Endodermal cell (in vitro differentiated cells): Measurements from ENCODE around the gene PC. TPM values are rescaled to one million over a fixed set of nuclear protein-coding genes. Genes with fewer than 3 reads are reported as not detected.
A peak's percentile ranks its signal among the peaks of the same experiment; 100 is the strongest.

Source experiments
- DNase-seq: peaks from one replicate; pipeline ENCODE4 v3.0.0-alpha.2; 2017
- H3K27ac ChIP-seq: 2 replicates; pipeline ENCODE4 v1.5.1; 2013; ENCODE audit warnings: mild to moderate bottlenecking, low read depth, low read length, moderate library complexity
- H3K27me3 ChIP-seq: 2 replicates; pipeline ENCODE4 v1.6.1; 2013; ENCODE audit warnings: mild to moderate bottlenecking, low read length, moderate library complexity; ENCODE audit not compliant: insufficient read depth, control insufficient read depth, poor library complexity, severe bottlenecking
- H3K36me3 ChIP-seq: 2 replicates; pipeline ENCODE4 v1.7.0; 2013; ENCODE audit warnings: mild to moderate bottlenecking, low read length, moderate library complexity; ENCODE audit not compliant: control insufficient read depth, insufficient read depth
- H3K4me1 ChIP-seq: one replicate; pipeline ENCODE4 v1.7.0; 2013; ENCODE audit warnings: low read length; ENCODE audit not compliant: control insufficient read depth, insufficient read depth
- H3K4me3 ChIP-seq: 2 replicates; pipeline ENCODE4 v1.5.1; 2013; ENCODE audit warnings: mild to moderate bottlenecking, low read length, moderate library complexity
- H3K9ac ChIP-seq: 2 replicates; pipeline ENCODE4 v1.6.1; 2013; ENCODE audit warnings: mild to moderate bottlenecking, low read length, moderate library complexity; ENCODE audit not compliant: poor library complexity, severe bottlenecking; ENCODE audit errors: extremely low read depth
- H3K9me3 ChIP-seq: 2 replicates; pipeline ENCODE4 v1.6.1; 2013; ENCODE audit warnings: mild to moderate bottlenecking, low read length, moderate library complexity; ENCODE audit not compliant: control insufficient read depth
- H3K27ac Mint-ChIP-seq: 2 replicates; pipeline ENCODE4 v1.8.0; 2020; ENCODE audit warnings: mixed read lengths
- H3K27me3 Mint-ChIP-seq: 2 replicates; pipeline ENCODE4 v1.8.0; 2021; ENCODE audit warnings: mild to moderate bottlenecking, mixed read lengths; ENCODE audit not compliant: insufficient read depth
- H3K36me3 Mint-ChIP-seq: 2 replicates; pipeline ENCODE4 v1.8.0; 2020; ENCODE audit warnings: low read depth, mixed read lengths
- H3K4me1 Mint-ChIP-seq: 2 replicates; pipeline ENCODE4 v1.8.0; 2020; ENCODE audit warnings: mixed read lengths
- H3K4me3 Mint-ChIP-seq: 2 replicates; pipeline ENCODE4 v1.8.0; 2020; ENCODE audit warnings: mild to moderate bottlenecking, moderate library complexity, mixed read lengths
- H3K9me3 Mint-ChIP-seq: 2 replicates; pipeline ENCODE4 v1.8.0; 2020; ENCODE audit warnings: mild to moderate bottlenecking, mixed read lengths
- CTCF ChIP-seq: fragments of 200-600 bp; sonication (generic); conservative IDR thresholded peaks from 2 replicates; pipeline ENCODE4 v1.5.0; 2021; ENCODE audit warnings: antibody characterized with exemption, mild to moderate bottlenecking
- WGBS, 2 experiments: methylation state at CpG; one replicate each; pipeline versions ENCODE4 v1.1.5 to v1.1.7; 2013; ENCODE audit warnings: missing lambda C conversion rate in 2 of 2, mixed read lengths in 1 of 2; ENCODE audit not compliant: insufficient coverage in 1 of 2, insufficient read length in 1 of 2; 5-methylcytosine and 5-hydroxymethylcytosine counted together
- total RNA-seq, 2 donors: library from RNA; stranded (reverse); fragmentation: NEBNext Ultra II Directional in 1 of 2; extraction: Animal tissue kit (Norgen Biotek cat#: 25700) in 1 of 2; gene quantifications; 2 replicates in 1 of 2; 3 replicates in 1 of 2; pipeline ENCODE4 v1.2.1, GENCODE V29; 2021

Gene PC
- total RNA-seq, 2 donors from 2014 or later, result 21.9 to 24.4 TPM

GRCh38 chr11:66987924-66988637, 29.9 kb upstream of the PC start:
- no peak for DNase-seq
- Mint-ChIP-seq H3K27me3 (peaks cover 2% of the 10 kb centered on the region), H3K9me3 (peaks cover 10% of the 10 kb centered on the region), H3K36me3 (no peaks in the 10 kb centered on the region), H3K4me3 (no peak overlapping the region), H3K27ac (no peak overlapping the region), H3K4me1 (peaks cover 15% of the 10 kb centered on the region)
- H3K4me1 ChIP-seq, result peaks cover 8% of the 10 kb centered on the region
- H3K4me3 ChIP-seq, result no peak overlapping the region
- 87 to 94% methylated on average over 7 to 13 of the region's 13 CpGs for WGBS, 2 experiments
- no peaks in the 10 kb centered on the region for H3K27me3 ChIP-seq
- TF ChIP-seq CTCF, result no peak
- no peaks in the 10 kb centered on the region for H3K36me3 ChIP-seq
- H3K9ac ChIP-seq, result no peak overlapping the region
- no peaks in the 10 kb centered on the region for H3K9me3 ChIP-seq
- no peak overlapping the region for H3K27ac ChIP-seq

- H3K4me3 Mint-ChIP-seq, result no peak overlapping the region
- Histone ChIP-seq H3K27me3 (no peaks in the 10 kb centered on the region), H3K9ac (no peak overlapping the region), H3K36me3 (no peaks in the 10 kb centered on the region), H3K4me1 (peaks cover 8% of the 10 kb centered on the region), H3K4me3 (no peak overlapping the region), H3K27ac (no peak overlapping the region), H3K9me3 (no peaks in the 10 kb centered on the region)
- peak; percentile 91 for DNase-seq
- H3K9me3 Mint-ChIP-seq, result peaks cover 13% of the 10 kb centered on the region
- H3K36me3 Mint-ChIP-seq, result no peaks in the 10 kb centered on the region
- WGBS, 2 experiments, result 59% methylated on average over 3 to 6 of the region's 6 CpGs
- no peak for TF ChIP-seq CTCF
- H3K4me1 Mint-ChIP-seq, result peaks cover 18% of the 10 kb centered on the region
- H3K27me3 Mint-ChIP-seq, result peaks cover 2% of the 10 kb centered on the region
- H3K27ac Mint-ChIP-seq, result no peak overlapping the region
These were observed 29.0 kb upstream of the PC start for GRCh38 chr11:66987158-66987620.

- Mint-ChIP-seq H3K27me3 (peaks cover 2% of the 10 kb centered on the region), H3K4me1 (peaks cover 18% of the 10 kb centered on the region), H3K36me3 (no peaks in the 10 kb centered on the region), H3K9me3 (peaks cover 13% of the 10 kb centered on the region), H3K4me3 (no peak overlapping the region), H3K27ac (no peak overlapping the region)
- no peaks in the 10 kb centered on the region for H3K36me3 ChIP-seq
- no peak overlapping the region for H3K9ac ChIP-seq
- H3K9me3 ChIP-seq, result no peaks in the 10 kb centered on the region
- TF ChIP-seq CTCF, result no peak
- H3K27ac ChIP-seq, result no peak overlapping the region
- no peak overlapping the region for H3K4me3 ChIP-seq
- no peaks in the 10 kb centered on the region for H3K27me3 ChIP-seq
- WGBS, 2 experiments, result 86 to 91% methylated on average over 6 to 7 of the region's 7 CpGs
- DNase-seq, result no peak
- peaks cover 8% of the 10 kb centered on the region for H3K4me1 ChIP-seq
These were observed 28.0 kb upstream of the PC start for GRCh38 chr11:66986178-66986545.
